ENCODE measurements around the gene COL4A6.

Gene COL4A6

GRCh38 chrX:108156934-108157466 is 281.2 kb downstream of the COL4A6 start:
- no peak for DNase-seq (ENCODE audit: low read depth)

- no peak for DNase-seq (ENCODE audit: low read depth)
Measured at GRCh38 chrX:108156082-108156481, 282.1 kb downstream of the COL4A6 start.

GRCh38 chrX:108148524-108148923 is 289.7 kb downstream of the COL4A6 start:
- DNase-seq (ENCODE audit: low read depth) = no peak

GRCh38 chrX:108138814-108139702 is 299.2 kb downstream of the COL4A6 start:
- no peak for DNase-seq (ENCODE audit: low read depth)

- no peak for DNase-seq (ENCODE audit: low read depth)
Measured at GRCh38 chrX:108134724-108135123, 303.5 kb downstream of the COL4A6 start.

GRCh38 chrX:108132876-108133275 is 305.3 kb downstream of the COL4A6 start:
- DNase-seq (ENCODE audit: low read depth) = no peak

GRCh38 chrX:108132034-108132433 is 306.2 kb downstream of the COL4A6 start:
- DNase-seq (ENCODE audit: low read depth) = no peak

GRCh38 chrX:108131471-108131870 is 306.8 kb downstream of the COL4A6 start:
- DNase-seq (ENCODE audit: low read depth) = no peak

GRCh38 chrX:108130889-108131288 is 307.3 kb downstream of the COL4A6 start:
- DNase-seq (ENCODE audit: low read depth) = no peak

- DNase-seq (ENCODE audit: low read depth) = no peak
Measured at GRCh38 chrX:108127152-108127551, 311.1 kb downstream of the COL4A6 start.

- DNase-seq (ENCODE audit: low read depth) = no peak
Measured at GRCh38 chrX:108126661-108127060, 311.6 kb downstream of the COL4A6 start.

GRCh38 chrX:108123591-108124366 is 314.4 kb downstream of the COL4A6 start:
- no peak for DNase-seq (ENCODE audit: low read depth)

GRCh38 chrX:108122748-108123147 is 315.5 kb downstream of the COL4A6 start:
- no peak for DNase-seq (ENCODE audit: low read depth)

- no peak for DNase-seq (ENCODE audit: low read depth)
Measured at GRCh38 chrX:108121291-108121690, 316.9 kb downstream of the COL4A6 start.

GRCh38 chrX:108117988-108118387 is 320.2 kb downstream of the COL4A6 start:
- no peak for DNase-seq (ENCODE audit: low read depth)

GRCh38 chrX:108114541-108114940 is 323.7 kb downstream of the COL4A6 start:
- no peak for DNase-seq (ENCODE audit: low read depth)
